Bronchial epithelial cell (primary cell): ENCODE data around the gene NOLC1. TPM values are rescaled to one million over a fixed set of nuclear protein-coding genes. Genes with fewer than 3 reads are reported as not detected.

ENCODE experiments used
- DNase-seq: peaks from one replicate; pipeline ENCODE4 v3.0.0-alpha.2; 2010; ENCODE audit warnings: low read depth
- FAIRE-seq: peaks from 2 replicates; lab custom pipeline; 2011; peaks lifted over from hg19 to GRCh38; lab: Jason Lieb, UNC
- H3K27me3 ChIP-seq: 2 replicates; pipeline ENCODE4 v1.5.1; 2011; ENCODE audit warnings: low read length; ENCODE audit not compliant: control insufficient read depth, insufficient read depth
- H3K36me3 ChIP-seq: 2 replicates; pipeline ENCODE4 v1.5.1; 2011; ENCODE audit warnings: low read length; ENCODE audit not compliant: control insufficient read depth, insufficient read depth
- H3K4me3 ChIP-seq: 2 replicates; pipeline ENCODE4 v1.5.1; 2011; ENCODE audit warnings: mild to moderate bottlenecking, low read depth, low read length, control low read depth
- CTCF ChIP-seq: IDR thresholded peaks from 2 replicates; pipeline ENCODE4 v1.5.1; 2011; ENCODE audit warnings: mild to moderate bottlenecking, moderate library complexity, low read length, control low read depth, inconsistent platforms; ENCODE audit not compliant: insufficient read depth, severe bottlenecking
- total RNA-seq: library from RNA; depleted of rRNA; stranded (reverse); fragments of >200 nt; gene quantifications from 2 replicates; pipeline ENCODE4 v1.2.1, GENCODE V29; 2014

The NOLC1 gene
- total RNA-seq, 1 donor from 2014 or later, result 56.6 TPM

GRCh38 chr10:102198027-102198426 is 45.8 kb downstream of the NOLC1 start:
- no peak for TF ChIP-seq CTCF
- FAIRE-seq (no peak), DNase-seq (no peak)
- Histone ChIP-seq H3K4me3 (no peak overlapping the region), H3K27me3 (no peaks in the 10 kb centered on the region), H3K36me3 (no peaks in the 10 kb centered on the region)

DNA sequence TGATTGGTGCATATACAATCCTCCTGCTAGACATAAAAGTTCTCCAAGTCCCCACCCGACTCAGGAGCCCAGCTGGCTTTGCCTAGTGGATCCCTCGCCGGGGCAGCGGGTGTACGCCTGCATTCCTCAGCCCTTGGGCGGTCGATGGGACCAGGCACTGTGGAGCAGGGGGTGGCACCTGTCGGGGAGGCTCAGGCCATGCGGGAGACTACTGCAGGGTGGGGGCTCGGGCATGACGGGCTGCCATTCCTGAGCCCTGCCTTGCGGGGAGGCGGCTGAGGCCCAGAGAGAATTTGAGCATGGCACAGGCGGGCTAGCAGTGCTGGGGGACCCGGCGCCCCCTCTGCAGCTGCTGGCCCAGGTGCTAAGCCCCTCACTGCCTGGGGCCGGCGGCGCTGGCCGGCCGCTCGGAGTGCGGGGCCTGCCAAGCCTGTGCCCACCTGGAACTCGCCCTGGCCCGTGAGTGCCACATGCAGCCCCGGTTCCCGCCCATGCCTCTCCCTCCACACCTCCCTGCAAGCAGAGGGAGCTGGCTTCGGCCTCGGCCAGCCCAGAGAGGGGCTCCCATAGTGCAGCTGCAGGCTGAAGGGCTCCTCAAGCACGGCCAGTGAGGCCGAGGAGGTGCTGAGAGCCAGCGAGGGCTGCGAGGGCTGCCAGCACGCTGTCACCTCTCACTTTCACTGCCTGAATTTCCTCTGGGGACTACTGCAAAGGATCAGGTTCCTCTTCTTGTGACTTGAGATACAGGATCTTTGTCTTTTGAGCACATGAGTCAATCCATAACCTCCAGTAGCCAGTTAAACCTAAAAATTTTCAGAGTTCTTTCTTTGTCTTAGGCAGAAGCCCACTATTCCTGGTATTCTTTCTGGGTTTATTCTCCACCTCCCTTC is 48.8 kb downstream of the NOLC1 start:
- Histone ChIP-seq H3K4me3 (no peak overlapping the region), H3K36me3 (no peaks in the 10 kb centered on the region), H3K27me3 (no peaks in the 10 kb centered on the region)
- FAIRE-seq, result no peak
- no peak for DNase-seq
- no peak for TF ChIP-seq CTCF

GRCh38 chr10:102202386-102202785 is 50.2 kb downstream of the NOLC1 start:
- Histone ChIP-seq H3K36me3 (no peaks in the 10 kb centered on the region), H3K4me3 (no peak overlapping the region), H3K27me3 (no peaks in the 10 kb centered on the region)
- no peak for TF ChIP-seq CTCF
- FAIRE-seq, result no peak
- DNase-seq, result no peak

GRCh38 chr10:102208311-102209035 is 56.3 kb downstream of the NOLC1 start:
- no peaks in the 10 kb centered on the region for H3K27me3 ChIP-seq

GRCh38 chr10:102211615-102212299 is 59.6 kb downstream of the NOLC1 start:
- Histone ChIP-seq H3K36me3 (no peaks in the 10 kb centered on the region), H3K4me3 (no peak overlapping the region), H3K27me3 (no peaks in the 10 kb centered on the region)
- FAIRE-seq, result no peak
- TF ChIP-seq CTCF, result no peak
- DNase-seq, result no peak

More at GRCh38 chr10:102208311-102209035, 56.3 kb downstream of the NOLC1 start:
- no peak for FAIRE-seq
- H3K4me3 ChIP-seq, result no peak overlapping the region
- no peaks in the 10 kb centered on the region for H3K36me3 ChIP-seq
- no peak for DNase-seq
- TF ChIP-seq CTCF, result no peak

Other genes starting within 250 kb of the NOLC1 start
- gene ARMH3, start 96.2 kb upstream of the NOLC1 start, total RNA-seq, result 6.3 and 10.1 TPM in 2 replicates
- 33.4 and 34.4 TPM in 2 replicates for gene HPS6, start 87.0 kb upstream of the NOLC1 start, total RNA-seq
- 30.0 and 37.3 TPM in 2 replicates for gene LDB1, start 32.0 kb upstream of the NOLC1 start, total RNA-seq
- gene PPRC1, start 19.3 kb upstream of the NOLC1 start, total RNA-seq, result 7.8 and 10.0 TPM in 2 replicates
- not detected in 2 replicates for gene ELOVL3, start 73.9 kb downstream of the NOLC1 start, total RNA-seq
- not detected in 2 replicates for gene PITX3, start 89.1 kb downstream of the NOLC1 start, total RNA-seq
- gene GBF1, start 93.1 kb downstream of the NOLC1 start, total RNA-seq, result 8.7 and 12.7 TPM in 2 replicates
- 6.8 and 13.2 TPM in 2 replicates for gene NFKB2, start 243.3 kb downstream of the NOLC1 start, total RNA-seq